Skeletal muscle satellite cell (primary cell): ENCODE results near the gene SLC29A2.
A peak's percentile ranks its signal among the peaks of the same experiment; 100 is the strongest.

Experiments
- H3K27me3 ChIP-seq: 2 replicates; pipeline ENCODE4 v1.7.0; 2013; ENCODE audit warnings: low read length; ENCODE audit not compliant: control insufficient read depth, insufficient read depth
- H3K36me3 ChIP-seq: 2 replicates; pipeline ENCODE4 v1.7.0; 2013; ENCODE audit warnings: mild to moderate bottlenecking, control low read depth, low read length; ENCODE audit not compliant: insufficient read depth
- H3K4me1 ChIP-seq: 2 replicates; pipeline ENCODE4 v1.7.0; 2013; ENCODE audit warnings: low read length; ENCODE audit not compliant: control insufficient read depth, insufficient read depth
- H3K4me2 ChIP-seq: 2 replicates; pipeline ENCODE4 v1.7.0; 2013; ENCODE audit warnings: mild to moderate bottlenecking, low read length
- H3K4me3 ChIP-seq: 2 replicates; pipeline ENCODE4 v1.7.0; 2013; ENCODE audit warnings: low read length
- H3K9ac ChIP-seq: 2 replicates; pipeline ENCODE4 v1.7.0; 2013; ENCODE audit warnings: mild to moderate bottlenecking, low read depth, low read length, moderate library complexity
- H3K9me3 ChIP-seq: replicated peaks from 2 replicates; pipeline ENCODE4 v1.7.0; 2013; ENCODE audit warnings: mild to moderate bottlenecking, control low read depth, low read length

The SLC29A2 gene

DNA sequence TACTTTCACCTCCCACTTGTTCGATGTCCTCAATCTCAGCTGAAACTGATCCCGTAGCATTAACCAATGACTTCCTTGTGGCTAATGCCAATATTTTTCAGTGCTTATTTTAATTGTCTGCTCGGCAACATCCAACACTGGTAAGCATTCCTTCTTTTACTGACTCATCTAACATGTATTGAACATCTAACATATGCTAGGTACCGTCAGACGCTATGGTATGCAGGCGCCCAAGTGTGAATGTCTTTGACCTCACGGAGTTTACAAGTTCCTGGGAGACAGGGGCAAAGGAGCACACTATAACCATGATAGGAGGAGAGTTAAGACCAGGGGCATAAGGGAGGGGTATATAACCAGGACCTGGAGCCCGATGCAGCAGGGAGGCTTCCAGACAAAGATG is 28.4 kb downstream of the SLC29A2 start:
- H3K4me2 ChIP-seq, result no peak overlapping the region
- no peaks in the 10 kb centered on the region for H3K27me3 ChIP-seq
- peaks cover 48% of the 10 kb centered on the region for H3K36me3 ChIP-seq
- H3K4me1 ChIP-seq, result peaks cover 26% of the 10 kb centered on the region
- H3K9ac ChIP-seq, result no peak overlapping the region
- H3K9me3 ChIP-seq, result no peaks in the 10 kb centered on the region
- H3K4me3 ChIP-seq, result no peak overlapping the region

DNA sequence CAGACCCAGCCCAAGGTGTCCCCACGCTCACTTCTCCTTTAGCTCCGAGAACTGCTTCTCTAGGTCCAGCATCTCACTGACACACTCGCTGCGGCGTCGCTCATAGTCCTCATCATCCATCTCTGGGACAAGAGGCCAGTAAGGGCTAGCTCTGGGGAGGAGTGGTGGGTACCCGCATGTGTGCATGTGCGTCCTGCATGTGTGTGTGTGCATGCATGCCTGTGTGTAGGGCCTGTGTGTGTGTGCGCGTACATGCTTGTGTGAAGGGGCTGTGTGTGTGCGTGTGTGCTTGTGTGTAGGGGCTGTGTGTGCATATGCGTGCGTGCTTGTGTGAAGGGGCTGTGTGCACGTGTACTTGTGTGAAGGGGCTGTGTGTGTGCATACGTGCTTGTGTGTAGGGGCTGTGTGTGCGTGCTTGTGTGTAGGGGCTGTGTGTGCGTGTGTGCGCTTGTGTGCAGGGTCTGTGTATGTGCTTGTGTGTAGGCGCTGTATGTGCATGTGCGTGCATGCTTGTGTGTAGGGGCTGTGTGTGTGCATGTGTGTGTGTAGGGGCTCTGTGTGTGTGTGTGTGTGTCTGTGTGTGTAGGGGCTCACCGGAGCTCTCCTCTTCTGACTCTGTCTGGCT is 29.9 kb downstream of the SLC29A2 start:
- Histone ChIP-seq H3K27me3 (no peaks in the 10 kb centered on the region), H3K4me2 (no peak overlapping the region), H3K4me1 (peaks cover 36% of the 10 kb centered on the region), H3K9ac (no peak overlapping the region), H3K36me3 (peaks cover 48% of the 10 kb centered on the region), H3K4me3 (no peak overlapping the region), H3K9me3 (no peaks in the 10 kb centered on the region)

DNA sequence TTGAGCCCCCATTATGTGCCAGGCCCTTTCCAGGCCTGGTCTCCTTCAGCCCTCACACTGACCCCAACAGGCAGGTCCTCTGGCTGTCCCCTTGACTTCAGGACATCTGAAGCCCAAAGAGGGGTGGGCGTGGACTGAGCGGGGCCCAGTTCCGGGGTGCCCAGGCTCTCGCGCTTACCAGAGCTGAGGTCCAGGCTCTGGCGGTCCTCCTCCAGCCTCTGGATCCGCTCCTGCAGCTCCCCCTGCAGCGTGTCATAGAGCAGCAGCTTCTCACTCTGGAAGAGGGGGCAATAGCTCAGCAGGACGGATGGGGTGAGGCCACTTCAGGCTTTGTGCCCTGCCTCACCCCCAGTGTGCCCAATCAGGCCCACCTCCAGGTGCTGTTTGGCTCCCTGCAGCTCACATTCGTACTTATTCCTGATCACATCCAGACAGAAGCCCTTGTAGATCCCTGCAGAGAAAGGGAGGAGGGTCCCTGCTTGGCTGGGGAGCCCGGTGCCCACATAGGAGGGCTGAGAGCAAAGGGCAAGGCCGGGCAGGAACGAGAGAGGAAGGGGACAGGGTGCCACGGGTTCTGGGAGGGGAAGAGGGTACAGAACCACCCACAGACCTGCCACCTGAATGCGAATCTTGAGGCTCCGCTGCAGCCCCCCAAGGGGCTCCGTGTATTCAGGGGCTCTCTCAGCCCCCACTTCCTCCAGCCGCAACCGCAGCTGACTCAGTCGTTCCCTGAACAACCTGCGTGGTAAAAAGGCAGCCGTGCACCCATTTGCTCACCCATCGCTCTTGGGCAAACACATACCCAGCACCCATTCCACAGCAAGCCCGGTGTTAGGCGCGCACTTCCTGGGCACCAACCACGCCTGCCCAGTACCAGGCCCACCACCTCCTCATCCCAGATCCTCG is 30.7 kb downstream of the SLC29A2 start:
- Histone ChIP-seq H3K9me3 (no peaks in the 10 kb centered on the region), H3K27me3 (no peaks in the 10 kb centered on the region), H3K4me1 (peaks cover 35% of the 10 kb centered on the region), H3K9ac (no peak overlapping the region), H3K36me3 (peaks cover 48% of the 10 kb centered on the region), H3K4me3 (no peak overlapping the region), H3K4me2 (no peak overlapping the region)

DNA sequence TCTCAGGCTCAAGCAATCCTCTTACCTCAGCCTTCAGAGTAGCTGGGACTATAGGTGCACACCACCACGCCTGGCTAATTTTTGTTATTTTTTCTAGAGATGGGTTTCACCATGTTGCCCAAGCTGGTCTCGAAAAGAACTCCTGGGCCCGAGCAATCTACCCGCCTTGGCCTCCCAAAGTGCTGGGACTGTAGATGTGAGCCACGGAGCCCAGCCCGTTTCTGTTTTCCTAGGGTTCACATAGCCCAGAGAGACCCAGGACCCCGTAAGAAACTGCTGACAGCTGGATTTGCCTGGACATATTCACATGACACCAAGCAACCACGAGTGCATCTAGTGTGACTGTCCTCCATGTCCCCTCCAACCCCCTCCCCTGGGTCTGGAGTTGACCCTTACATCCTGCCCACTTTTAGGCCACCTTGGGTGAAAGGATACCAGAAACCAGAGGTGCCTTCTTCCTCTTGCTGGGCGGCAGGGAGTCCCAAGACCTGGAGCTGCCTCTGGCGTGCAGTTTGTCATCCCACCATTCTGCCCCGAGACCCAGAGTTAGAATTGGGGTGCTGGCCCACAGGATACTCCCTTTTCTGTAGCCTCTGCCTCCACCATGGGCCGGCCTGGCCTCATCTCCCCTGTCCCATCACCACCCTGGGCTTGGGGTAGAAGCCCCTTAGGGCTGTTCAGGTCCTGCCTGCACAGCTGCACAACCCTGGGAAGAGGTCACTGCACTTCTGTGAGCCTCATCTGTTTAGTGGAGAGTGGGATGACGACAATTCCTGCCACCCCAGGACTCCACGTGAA is 31.7 kb downstream of the SLC29A2 start:
- Histone ChIP-seq H3K9me3 (no peaks in the 10 kb centered on the region), H3K27me3 (no peaks in the 10 kb centered on the region), H3K36me3 (peaks cover 48% of the 10 kb centered on the region), H3K4me3 (no peak overlapping the region), H3K4me1 (peaks cover 34% of the 10 kb centered on the region), H3K4me2 (no peak overlapping the region), H3K9ac (no peak overlapping the region)

DNA sequence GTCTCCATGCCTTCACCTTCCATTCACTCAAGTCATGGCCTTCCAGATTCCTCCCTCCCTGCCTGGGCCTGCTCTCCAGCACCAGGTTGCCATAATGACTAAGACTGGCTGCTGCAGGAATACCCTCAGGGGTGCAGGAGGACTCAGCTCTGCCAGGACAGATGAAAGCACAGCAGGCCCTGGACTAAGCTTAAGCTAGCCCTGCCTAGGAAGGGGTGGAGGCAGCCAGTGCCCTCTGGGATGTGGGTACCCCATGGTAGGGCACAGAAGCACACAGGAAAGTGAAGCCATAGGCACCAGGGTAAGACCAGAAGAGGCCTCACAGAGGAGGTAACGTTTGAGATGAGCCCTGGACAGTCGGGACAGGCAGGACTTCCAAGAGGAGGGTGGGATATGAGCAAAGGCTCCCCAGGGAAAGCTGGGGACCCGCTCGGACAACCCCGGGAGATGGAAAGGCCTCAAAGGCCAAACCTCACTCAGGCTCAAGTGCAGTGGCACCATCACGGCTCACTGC is 32.3 kb downstream of the SLC29A2 start:
- Histone ChIP-seq H3K36me3 (peaks cover 48% of the 10 kb centered on the region), H3K27me3 (no peaks in the 10 kb centered on the region), H3K9me3 (no peaks in the 10 kb centered on the region), H3K4me1 (peaks cover 38% of the 10 kb centered on the region), H3K4me3 (no peak overlapping the region), H3K4me2 (no peak overlapping the region), H3K9ac (no peak overlapping the region)

DNA sequence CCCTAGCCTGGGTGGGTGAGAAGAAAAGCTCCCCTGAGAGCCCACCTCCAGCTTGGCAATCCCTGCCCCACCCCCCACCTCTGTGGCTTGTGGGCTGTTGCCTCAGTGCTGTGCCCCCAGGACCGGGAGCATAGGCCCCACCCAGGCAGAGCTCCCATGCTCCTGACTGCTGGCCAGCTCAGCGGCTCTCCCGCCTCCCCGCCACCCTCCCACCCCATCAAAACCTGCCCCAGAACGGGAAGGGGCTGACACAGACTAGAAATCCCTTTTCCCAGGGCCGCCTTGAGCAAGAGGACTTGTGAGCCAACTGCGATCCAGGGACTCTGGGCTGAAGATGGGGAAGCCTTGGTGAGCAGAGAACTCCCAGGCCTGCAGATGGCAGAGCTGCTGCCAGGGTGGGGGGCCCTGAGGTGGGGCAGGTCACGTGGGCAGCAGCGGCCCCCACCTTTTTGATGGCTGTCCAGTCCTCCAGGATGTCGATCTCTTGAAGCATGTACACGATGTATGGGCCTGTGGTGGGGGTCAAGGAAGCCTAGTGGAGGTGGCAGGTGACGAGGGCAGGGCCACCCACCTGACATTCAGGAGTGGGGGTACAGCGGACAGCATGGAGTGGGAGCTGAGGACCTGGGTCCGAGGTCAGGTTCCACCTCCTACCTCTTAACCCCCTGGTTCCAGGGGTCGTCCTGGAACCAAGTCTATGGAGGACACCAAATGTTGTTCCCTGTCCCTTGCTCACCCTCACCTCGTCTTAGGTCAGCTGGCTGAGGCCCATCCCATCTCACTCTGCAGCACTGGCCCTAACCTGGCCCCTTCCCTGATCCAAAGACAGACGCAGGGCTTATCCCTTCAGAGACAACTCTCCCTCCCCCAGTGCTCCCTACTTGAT is 33.0 kb downstream of the SLC29A2 start:
- Histone ChIP-seq H3K4me1 (peaks cover 36% of the 10 kb centered on the region), H3K4me3 (no peak overlapping the region), H3K4me2 (no peak overlapping the region), H3K36me3 (peaks cover 52% of the 10 kb centered on the region), H3K27me3 (no peaks in the 10 kb centered on the region), H3K9me3 (no peaks in the 10 kb centered on the region), H3K9ac (no peak overlapping the region)

DNA sequence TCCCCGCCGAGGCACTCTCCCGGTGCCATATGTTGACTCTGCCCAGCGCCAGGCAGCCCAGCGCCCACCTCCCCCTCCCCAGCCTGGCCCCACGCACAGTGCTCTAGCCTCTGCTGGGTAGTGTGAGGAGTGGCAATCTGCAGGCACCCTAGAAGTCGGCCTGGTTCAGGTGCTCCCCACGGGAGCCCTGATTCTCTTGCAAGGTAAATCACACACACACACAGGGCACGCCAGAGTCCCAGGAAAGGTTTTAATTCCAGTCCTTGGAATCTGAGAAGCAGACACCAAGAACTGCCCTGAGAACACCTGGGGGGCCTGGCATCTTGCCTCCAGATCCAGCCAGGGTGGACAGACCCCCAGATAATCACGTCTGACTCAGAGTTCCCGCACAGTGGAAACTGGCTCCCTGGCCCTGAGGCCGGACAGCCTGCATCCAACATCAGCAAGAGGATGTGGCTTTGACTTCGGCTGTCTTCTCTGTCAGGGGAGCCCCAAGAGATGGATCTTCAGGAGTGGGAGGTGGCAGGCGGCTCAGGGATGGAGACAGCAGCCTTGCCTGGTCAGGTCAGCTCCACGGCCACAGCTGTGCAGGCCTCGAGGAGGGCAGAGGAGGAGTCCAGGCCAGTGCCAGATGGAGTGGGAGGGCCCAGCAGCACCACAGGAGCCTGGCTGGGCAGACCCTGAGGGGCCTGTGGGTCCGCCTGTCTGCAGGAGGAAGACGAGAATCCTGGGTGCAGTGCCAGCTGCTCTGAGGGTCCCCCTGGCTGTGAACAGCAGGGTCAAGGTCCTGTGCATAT is 34.3 kb downstream of the SLC29A2 start:
- Histone ChIP-seq H3K4me1 (peaks cover 36% of the 10 kb centered on the region), H3K9me3 (no peaks in the 10 kb centered on the region), H3K36me3 (peaks cover 57% of the 10 kb centered on the region), H3K4me2 (peak overlapping the region; percentile 97), H3K27me3 (no peaks in the 10 kb centered on the region), H3K9ac (peak overlapping the region; percentile 46), H3K4me3 (peak overlapping the region; percentile 4)

DNA sequence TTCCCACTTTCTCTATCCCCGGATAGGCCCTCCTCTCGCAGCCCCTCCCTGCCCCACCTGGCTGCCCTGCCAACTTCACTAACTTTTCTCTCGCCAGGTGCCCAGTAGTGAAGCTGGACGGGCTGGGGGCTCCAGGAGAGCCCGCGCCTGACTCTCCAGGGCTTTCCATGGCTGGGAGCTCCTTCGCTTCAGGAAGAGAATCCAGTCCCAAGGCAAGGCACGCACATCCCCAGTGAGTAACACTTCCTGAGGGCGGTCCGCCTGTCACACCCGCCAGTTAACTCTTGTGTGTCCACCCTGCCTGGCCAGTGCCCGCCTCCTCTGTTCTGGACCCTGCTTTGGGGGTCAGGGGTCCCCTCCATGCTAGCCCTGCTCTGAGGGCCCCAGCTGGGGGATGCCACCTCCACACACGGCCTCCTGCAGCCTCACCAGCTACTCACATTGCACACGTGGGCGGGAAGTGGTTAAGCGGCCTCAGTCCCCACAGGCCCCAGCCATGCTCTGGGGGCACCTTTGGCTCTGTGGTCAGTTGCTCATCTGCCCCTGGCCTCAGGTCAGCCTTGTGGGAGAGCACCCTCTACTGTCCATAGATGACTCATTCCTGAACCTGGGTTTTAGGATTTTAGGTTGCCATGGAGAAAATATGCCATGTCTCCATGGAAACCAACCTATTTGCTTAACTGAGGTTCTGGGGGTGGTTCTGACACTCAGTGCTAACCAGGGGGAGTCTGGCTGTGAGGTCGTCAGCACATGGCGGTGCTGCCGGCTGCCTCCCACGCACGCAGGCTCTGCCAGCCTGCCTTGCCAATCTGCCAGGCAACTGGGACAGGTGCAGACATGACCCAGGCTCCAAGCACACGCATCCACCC is 35.1 kb downstream of the SLC29A2 start, which contains the start of gene RIN1:
Gene RIN1 (minus strand): TSS at position 201 of the 869 bp plus-strand sequence. CDS start 32 bp downstream, at position 169.
- Histone ChIP-seq H3K4me2 (peak within 1 kb of the TSS; percentile 97), H3K4me3 (peak within 1 kb of the TSS; percentile 86), H3K9me3 (no peaks in the 10 kb centered on the region), H3K27me3 (no peaks in the 10 kb centered on the region), H3K4me1 (peaks cover 36% of the 10 kb centered on the region), H3K9ac (peak within 1 kb of the TSS; percentile 96), H3K36me3 (peaks cover 57% of the 10 kb centered on the region)

DNA sequence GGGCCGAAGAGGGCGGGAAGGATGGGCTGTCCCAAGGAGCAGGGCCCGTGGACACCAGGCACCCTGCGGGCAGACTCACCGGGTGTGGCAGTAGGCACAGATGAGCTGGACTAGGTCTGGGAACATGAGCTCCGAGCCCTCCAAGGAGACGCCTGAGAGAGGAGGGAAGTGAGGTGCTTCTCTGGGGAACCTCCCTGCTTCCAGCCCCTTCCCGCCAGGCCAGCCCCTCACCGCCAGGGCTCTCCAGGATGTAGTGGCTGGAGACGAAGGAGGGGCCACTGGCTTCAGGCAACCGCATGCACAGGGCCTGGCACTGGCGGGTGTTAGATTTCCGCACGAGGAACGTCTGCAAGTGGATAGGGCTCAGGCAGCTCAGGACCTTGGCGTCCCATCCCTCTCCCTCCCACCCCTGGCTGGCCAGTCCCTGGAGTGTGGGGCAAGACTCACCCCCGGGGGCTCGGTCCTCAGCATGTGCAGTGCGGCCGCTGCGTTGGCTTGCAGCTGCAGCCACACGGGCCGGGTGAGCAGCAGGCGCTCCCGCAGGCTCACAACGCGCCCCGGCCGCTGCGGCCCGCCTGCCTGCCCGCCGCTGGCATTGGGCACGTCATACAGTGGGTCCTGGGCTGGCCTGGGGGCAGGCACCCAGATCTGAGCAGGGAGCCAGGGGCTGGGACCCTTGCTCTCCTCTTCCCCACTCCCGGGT is 35.9 kb downstream of the SLC29A2 start:
- peaks cover 52% of the 10 kb centered on the region for H3K36me3 ChIP-seq
- peak overlapping the region; percentile 86 for H3K4me3 ChIP-seq
- peak overlapping the region; percentile 96 for H3K9ac ChIP-seq
- H3K27me3 ChIP-seq, result no peaks in the 10 kb centered on the region
- H3K9me3 ChIP-seq, result no peaks in the 10 kb centered on the region
- H3K4me2 ChIP-seq, result peak overlapping the region; percentile 97
- H3K4me1 ChIP-seq, result peaks cover 36% of the 10 kb centered on the region
